T-helper 2 cell treated with Interferon-gamma antibody and Interleukin-4, amounts not matched to agents 5 μg/mL and 100 μg/mL, for 36 hours (primary cell): ENCODE measurements around the gene TMEM18.
"Not testable (repeated sequence)": the region's sequence is repeated elsewhere in the genome, so short reads cannot be mapped to it uniquely, and the experiment has no call there.

ENCODE experiments used
- DNase-seq: peaks from one replicate; pipeline ENCODE4 v3.0.0; 2021; ENCODE audit warnings: low spot score
- H3K27ac Mint-ChIP-seq: one replicate; pipeline ENCODE4 v1.8.0; 2021; ENCODE audit warnings: mild to moderate bottlenecking, mixed read lengths
- H3K27me3 Mint-ChIP-seq: one replicate; pipeline ENCODE4 v1.8.0; 2021; ENCODE audit warnings: low read depth, mixed read lengths
- H3K36me3 Mint-ChIP-seq: one replicate; pipeline ENCODE4 v1.8.0; 2021; ENCODE audit warnings: low read depth, mixed read lengths
- H3K4me1 Mint-ChIP-seq: one replicate; pipeline ENCODE4 v1.8.0; 2021; ENCODE audit warnings: low read depth, mixed read lengths
- H3K4me3 Mint-ChIP-seq: one replicate; pipeline ENCODE4 v1.8.0; 2022; ENCODE audit warnings: mild to moderate bottlenecking, moderate library complexity, mixed read lengths
- H3K9me3 Mint-ChIP-seq: one replicate; pipeline ENCODE4 v1.8.0; 2021; ENCODE audit warnings: mixed read lengths

The TMEM18 gene

DNA sequence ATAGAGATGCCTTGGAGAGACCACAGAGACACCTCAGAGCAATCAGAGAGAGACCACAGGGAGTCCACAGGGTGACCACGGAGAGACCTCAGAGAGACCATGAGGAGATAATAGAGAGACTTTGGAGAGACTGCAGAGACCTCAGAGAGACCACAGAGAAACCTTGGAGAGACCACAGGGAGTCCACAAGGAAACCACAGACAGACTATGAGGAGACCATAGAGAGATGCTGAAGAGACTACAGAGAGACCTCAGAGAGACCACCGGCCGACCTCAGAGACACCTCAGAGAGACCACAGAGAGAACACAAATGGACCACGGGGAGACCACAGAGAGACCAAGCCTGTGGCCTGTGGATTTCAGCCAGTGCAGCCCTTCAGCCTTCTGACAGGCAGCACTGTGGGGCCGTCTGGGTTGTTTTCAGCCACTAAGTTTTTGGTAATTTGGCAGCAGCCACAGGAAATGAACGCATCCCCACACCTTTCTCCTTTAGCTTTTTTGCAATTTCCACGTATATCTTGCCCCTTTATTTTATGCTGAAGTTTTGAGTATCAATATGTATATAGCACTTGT is 11.4 kb upstream of the TMEM18 start:
- DNase-seq, result no peak
- Mint-ChIP-seq H3K27me3 (peaks cover 17% of the 10 kb centered on the region), H3K36me3 (peaks cover 9% of the 10 kb centered on the region), H3K27ac (no peak overlapping the region), H3K4me3 (no peak overlapping the region), H3K4me1 (peaks cover 3% of the 10 kb centered on the region), H3K9me3 (peaks cover 33% of the 10 kb centered on the region)

DNA sequence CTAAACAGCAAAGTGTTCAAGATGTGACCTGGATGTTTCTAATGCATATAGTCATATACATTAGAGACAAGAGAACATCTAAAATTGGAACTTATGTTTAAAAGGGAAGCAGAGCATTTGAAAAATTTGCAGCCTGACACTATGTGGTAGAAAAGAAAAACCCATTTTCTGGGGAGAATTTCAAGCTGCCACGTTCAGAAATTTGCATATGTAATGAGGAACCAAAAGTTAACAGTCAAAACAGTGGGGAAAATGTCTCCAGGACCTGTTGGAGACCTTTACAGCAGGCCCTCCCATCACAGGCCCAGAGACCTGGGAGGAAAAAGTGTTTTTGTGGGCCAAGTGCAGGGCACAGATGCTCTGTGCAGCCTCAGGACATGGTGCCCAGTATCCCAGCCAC is 8.2 kb upstream of the TMEM18 start:
- Mint-ChIP-seq H3K27ac (no peak overlapping the region), H3K4me3 (no peak overlapping the region), H3K36me3 (peaks cover 10% of the 10 kb centered on the region), H3K27me3 (peaks cover 11% of the 10 kb centered on the region), H3K4me1 (peaks cover 5% of the 10 kb centered on the region), H3K9me3 (peaks cover 40% of the 10 kb centered on the region)
- no peak for DNase-seq

DNA sequence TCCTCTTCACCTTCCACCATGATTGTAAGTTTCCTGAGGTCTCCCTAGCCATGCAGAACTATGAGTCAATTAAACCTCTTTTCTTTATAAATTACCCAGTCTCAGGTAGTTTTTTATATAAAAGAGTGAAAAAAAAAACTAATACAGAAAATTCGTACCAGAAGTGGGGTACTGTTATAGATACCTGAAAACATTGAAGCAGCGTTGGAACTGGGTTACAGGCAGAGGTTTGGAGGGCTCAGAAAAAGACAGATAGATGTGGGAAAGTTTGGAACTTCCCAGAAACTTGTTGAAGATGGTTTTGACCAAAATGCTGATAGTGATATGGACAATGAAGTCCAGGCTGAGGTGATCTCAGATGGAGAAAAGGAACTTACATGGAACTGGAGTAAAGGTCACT is 7.7 kb upstream of the TMEM18 start:
- not testable (repeated sequence) for H3K4me3 Mint-ChIP-seq, DNase-seq, H3K27ac Mint-ChIP-seq, H3K4me1 Mint-ChIP-seq, H3K27me3 Mint-ChIP-seq
- H3K9me3 Mint-ChIP-seq, result peaks cover 40% of the 10 kb centered on the region
- peaks cover 10% of the 10 kb centered on the region for H3K36me3 Mint-ChIP-seq

DNA sequence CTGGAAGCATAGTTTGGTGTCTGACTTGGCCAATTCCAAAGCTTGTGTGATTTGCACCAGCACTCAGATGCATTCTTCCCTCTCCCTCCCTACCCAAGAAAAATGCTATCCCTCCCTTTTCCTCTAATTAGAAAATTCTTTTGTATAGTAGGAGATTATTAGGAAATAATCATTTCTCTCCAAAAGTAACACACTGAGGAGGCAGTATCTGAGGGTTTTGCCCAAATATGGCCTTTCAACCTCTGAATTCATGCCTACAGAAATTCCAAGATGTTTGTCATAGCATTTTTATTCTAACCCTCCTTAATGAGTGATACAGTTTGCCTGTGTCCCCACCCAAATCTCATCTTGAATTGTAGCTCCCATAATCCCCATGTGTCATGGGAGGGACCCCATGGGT is 5.0 kb upstream of the TMEM18 start:
- no peak overlapping the region for H3K4me3 Mint-ChIP-seq

DNA sequence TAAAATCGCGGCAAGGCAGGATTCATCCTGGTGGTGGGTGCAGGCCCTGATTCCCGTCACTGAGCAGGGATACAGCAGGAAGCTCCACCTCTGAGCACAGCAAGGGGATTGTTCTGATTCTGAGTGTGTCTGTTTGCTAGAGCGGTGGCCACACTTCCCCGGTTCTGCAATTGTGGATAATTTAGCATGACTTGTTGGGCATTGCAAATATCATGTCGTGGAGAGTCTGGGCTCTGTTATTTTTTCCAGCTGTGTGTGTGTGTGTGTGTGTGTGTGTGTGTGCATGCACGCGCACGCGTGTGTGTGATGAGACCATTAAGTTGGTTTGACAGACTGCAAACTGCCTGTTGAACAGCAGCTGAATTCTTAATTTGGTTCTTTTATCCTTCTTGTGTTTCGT is 4.1 kb upstream of the TMEM18 start:
- DNase-seq, result no peak
- H3K27ac Mint-ChIP-seq, result no peak overlapping the region
- H3K36me3 Mint-ChIP-seq, result peaks cover 15% of the 10 kb centered on the region
- peaks cover 11% of the 10 kb centered on the region for H3K4me1 Mint-ChIP-seq
- H3K27me3 Mint-ChIP-seq, result no peaks in the 10 kb centered on the region
- no peak overlapping the region for H3K4me3 Mint-ChIP-seq
- peaks cover 26% of the 10 kb centered on the region for H3K9me3 Mint-ChIP-seq

More for the DNA sequence above, 5.0 kb upstream of the TMEM18 start:
- Mint-ChIP-seq H3K4me1 (peaks cover 10% of the 10 kb centered on the region), H3K36me3 (peaks cover 13% of the 10 kb centered on the region), H3K27ac (no peak overlapping the region), H3K27me3 (peaks cover 3% of the 10 kb centered on the region), H3K9me3 (peaks cover 34% of the 10 kb centered on the region)
- no peak for DNase-seq

DNA sequence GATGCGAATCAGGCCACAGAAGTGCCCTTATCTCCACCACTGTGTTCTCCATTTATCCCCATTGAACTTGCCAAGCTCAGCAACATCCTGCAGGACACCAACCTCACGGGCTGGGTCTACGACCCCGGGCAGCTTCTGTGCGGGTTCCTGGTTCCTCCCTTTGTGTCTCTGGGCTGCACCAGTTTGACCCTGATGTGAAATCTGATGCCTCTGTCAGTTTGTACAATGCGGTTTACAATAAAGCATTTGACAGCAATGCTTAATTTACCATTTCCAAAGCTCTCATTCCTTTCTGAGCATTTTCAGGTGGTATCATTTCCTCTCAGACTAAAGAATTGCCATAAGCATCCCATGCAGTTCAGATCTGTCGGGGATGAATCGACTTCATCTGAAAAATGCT is 3.3 kb upstream of the TMEM18 start:
- Mint-ChIP-seq H3K27me3 (no peaks in the 10 kb centered on the region), H3K4me1 (peaks cover 15% of the 10 kb centered on the region), H3K36me3 (peaks cover 17% of the 10 kb centered on the region), H3K9me3 (peaks cover 25% of the 10 kb centered on the region), H3K27ac (no peak overlapping the region), H3K4me3 (no peak overlapping the region)
- DNase-seq, result no peak

DNA sequence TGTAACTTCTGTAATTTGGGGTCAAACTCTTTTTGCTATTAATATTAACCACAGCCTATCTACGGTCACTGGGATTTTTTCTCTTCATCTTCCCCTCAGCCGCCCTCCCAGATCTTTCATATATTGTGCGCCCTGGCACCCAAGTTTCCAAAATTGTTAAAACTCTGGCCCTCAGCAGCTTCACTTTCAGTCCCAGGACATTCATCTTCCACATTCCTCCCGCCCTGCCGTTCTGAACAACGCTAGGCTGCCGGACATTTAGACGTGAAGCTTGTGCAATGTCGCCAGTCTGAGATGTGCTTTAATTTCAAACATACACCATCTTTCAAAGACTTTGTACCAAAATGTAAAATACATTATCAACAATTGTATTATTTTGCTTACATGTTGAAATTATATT is 1.8 kb upstream of the TMEM18 start:
- H3K4me1 Mint-ChIP-seq, result peaks cover 28% of the 10 kb centered on the region

DNA sequence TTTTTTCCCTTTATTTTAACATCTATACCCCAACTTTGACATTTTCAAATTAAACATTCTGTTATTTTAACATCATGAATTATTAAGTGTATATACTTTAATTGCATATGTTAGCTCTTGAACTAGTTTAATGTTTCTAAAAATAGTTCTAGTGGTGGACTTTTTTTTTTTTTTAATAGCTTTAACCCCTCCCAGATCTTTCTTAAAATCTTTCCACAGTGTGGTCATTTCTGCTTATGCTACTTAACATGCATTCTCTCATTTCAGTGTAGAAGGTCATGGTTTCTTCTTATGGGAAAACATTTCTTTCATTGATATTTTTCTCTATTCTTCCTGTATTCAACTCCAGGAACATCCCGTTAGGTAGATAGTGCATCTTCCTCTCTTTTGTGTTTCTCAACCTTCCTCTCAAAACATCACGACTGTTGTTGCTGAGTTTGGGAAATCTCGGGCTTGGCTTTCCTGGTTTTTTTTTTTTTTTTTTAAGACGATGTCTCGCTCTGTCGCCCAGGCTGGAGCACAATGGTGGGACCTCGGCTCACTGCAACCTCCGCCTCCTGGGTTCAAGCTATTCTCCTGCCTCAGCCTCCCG is 849 bp upstream of the TMEM18 start:
- Mint-ChIP-seq H3K9me3 (peaks cover 5% of the 10 kb centered on the region), H3K4me1 (peaks cover 31% of the 10 kb centered on the region), H3K27me3 (no peaks in the 10 kb centered on the region), H3K4me3 (peak overlapping the region; percentile 98), H3K36me3 (peaks cover 25% of the 10 kb centered on the region), H3K27ac (peak overlapping the region; percentile 99)
- DNase-seq, result no peak

More for the DNA sequence above, 1.8 kb upstream of the TMEM18 start:
- H3K27ac Mint-ChIP-seq, result peak overlapping the region; percentile 73
- H3K27me3 Mint-ChIP-seq, result no peaks in the 10 kb centered on the region
- no peak for DNase-seq
- H3K9me3 Mint-ChIP-seq, result peaks cover 10% of the 10 kb centered on the region
- peaks cover 24% of the 10 kb centered on the region for H3K36me3 Mint-ChIP-seq
- H3K4me3 Mint-ChIP-seq, result peak overlapping the region; percentile 98

DNA sequence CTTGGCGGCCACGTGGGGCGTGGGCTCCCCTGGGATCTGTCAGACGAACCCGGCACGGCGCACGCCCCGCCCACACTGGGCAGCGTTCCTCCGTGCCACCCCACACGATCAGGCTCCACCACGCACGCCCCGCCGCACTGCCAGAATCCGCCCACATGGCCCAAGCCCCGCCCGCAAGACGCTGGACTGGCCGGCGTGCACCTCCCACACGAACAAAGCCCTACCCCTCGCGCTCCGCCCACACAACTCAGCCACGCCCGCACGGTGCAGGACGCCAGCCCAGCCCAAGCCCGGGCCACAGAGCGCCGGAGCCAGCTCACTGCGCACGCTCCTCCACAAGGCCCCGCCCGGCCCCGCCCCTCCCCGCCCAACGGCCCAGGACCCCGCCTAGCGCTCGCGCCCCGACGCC is 555 bp downstream of the TMEM18 start:
- Mint-ChIP-seq H3K4me3 (peak overlapping the region; percentile 95), H3K27me3 (no peaks in the 10 kb centered on the region), H3K27ac (peak overlapping the region; percentile 91), H3K4me1 (peaks cover 31% of the 10 kb centered on the region), H3K9me3 (no peaks in the 10 kb centered on the region), H3K36me3 (peaks cover 27% of the 10 kb centered on the region)
- peak; percentile 96 for DNase-seq

DNA sequence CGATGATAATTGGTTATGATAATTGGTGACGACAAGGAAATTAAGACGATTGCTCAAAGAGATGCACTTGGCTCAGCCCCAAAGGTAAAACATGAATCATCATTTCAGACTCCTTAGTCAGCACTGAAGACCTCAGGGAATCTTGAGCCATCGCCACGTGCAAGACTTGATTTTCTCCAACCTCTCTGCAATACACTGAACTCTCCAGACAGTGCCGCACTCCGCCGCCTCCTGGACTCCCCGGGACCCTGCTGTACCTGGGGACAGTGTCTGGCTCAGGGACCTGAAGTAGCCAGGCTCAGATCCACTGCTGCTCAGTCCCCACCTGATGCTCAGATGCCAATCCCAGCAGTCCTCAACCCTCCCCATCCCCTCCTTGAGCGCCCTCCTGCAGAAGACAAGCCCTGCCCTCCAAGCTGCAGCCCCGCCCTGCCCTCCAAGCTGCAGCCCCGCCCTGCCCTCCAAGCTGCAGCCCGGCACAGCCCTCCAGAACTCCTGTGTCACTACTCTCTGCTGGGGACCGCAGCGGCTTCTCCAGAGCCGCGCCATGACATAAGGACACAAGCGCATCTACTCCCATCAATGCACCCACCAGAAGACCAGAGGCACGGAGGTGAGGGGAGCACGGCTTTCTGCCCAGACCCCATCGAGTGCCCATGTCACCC is 1.1 kb downstream of the TMEM18 start:
- Mint-ChIP-seq H3K36me3 (peaks cover 27% of the 10 kb centered on the region), H3K4me1 (peaks cover 30% of the 10 kb centered on the region), H3K4me3 (peak overlapping the region; percentile 95), H3K27ac (peak overlapping the region; percentile 91), H3K9me3 (no peaks in the 10 kb centered on the region), H3K27me3 (no peaks in the 10 kb centered on the region)
- no peak for DNase-seq

DNA sequence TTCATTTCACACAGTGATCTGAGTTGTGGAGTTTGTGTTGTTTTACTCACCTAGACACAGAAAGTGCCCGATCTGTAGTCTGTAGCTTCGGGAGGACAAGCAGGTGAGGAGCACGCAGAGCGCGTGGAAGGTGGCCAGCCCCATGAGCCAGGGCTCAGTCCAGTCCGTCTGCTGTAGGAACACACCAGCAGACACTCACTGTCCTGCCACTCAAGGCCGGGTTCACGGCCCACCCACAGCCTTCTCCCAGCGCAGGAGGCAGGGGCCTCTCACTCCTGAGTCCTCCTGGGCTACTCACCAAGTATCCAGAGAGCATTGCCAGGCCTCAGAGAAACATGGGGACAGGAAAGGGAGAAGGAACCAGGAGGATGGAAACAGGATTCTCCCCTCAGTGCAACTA is 1.7 kb downstream of the TMEM18 start:
- no peaks in the 10 kb centered on the region for H3K9me3 Mint-ChIP-seq
- no peaks in the 10 kb centered on the region for H3K27me3 Mint-ChIP-seq
- H3K4me3 Mint-ChIP-seq, result peak overlapping the region; percentile 95
- DNase-seq, result no peak
- peaks cover 30% of the 10 kb centered on the region for H3K4me1 Mint-ChIP-seq
- H3K27ac Mint-ChIP-seq, result no peak overlapping the region
- H3K36me3 Mint-ChIP-seq, result peaks cover 32% of the 10 kb centered on the region

DNA sequence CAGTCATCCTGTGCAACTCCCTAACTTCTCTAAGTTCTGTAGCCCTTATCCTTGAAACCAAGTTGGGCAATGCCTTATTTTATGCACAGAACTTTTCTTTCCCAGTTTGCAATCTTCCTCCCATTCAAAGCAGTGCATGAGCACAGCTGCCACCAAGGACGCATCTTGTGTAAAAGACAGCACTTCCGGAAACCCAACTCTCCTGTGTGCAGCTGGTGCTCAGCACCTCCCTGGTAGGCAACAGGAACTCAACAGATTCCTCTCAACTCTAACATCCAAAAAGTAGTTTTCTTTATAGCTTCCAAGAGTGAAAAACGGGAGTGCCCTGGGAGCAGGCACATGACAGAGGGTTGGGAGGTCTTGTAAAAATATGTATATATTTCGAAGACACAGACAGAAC is 2.2 kb downstream of the TMEM18 start:
- no peak for DNase-seq
- H3K27ac Mint-ChIP-seq, result no peak overlapping the region
- peaks cover 30% of the 10 kb centered on the region for H3K4me1 Mint-ChIP-seq
- H3K27me3 Mint-ChIP-seq, result no peaks in the 10 kb centered on the region
- H3K36me3 Mint-ChIP-seq, result peaks cover 37% of the 10 kb centered on the region
- H3K9me3 Mint-ChIP-seq, result no peaks in the 10 kb centered on the region
- H3K4me3 Mint-ChIP-seq, result peak overlapping the region; percentile 95

DNA sequence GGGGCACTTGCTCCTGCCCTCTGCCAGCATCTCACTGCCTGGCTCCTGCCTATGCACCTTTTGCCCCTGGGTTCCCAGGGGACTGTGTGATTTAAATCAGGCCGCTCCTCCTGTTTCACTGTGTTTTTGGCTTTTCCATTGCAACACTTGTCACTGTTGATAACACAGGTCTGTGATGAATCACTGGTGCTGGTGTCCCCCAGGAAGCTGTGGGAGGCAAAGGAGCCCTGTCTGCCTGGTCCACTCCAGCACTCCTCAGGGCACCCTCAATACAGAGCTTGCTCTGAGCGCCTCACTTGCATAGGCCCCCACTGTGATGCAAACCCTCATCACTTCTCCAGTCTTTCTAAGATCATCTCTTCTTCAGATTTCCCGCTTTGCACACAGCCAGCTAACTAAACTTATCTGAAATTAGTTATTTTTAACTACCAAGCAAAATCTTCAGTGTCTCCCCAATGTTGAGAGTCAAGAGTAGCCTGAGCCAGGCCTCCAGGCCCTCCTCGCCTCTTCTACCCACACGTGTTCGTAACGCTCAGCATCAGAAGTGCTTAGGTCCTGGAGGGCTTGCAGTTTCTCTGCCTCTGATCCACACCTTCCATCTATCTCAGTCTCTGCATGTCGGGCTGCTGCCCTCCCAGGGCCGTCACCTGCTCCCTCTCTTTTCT is 2.8 kb downstream of the TMEM18 start:
- no peak for DNase-seq
- Mint-ChIP-seq H3K9me3 (no peaks in the 10 kb centered on the region), H3K36me3 (peaks cover 43% of the 10 kb centered on the region), H3K27me3 (no peaks in the 10 kb centered on the region), H3K4me1 (peaks cover 30% of the 10 kb centered on the region), H3K4me3 (peak overlapping the region; percentile 11), H3K27ac (peak overlapping the region; percentile 9)

DNA sequence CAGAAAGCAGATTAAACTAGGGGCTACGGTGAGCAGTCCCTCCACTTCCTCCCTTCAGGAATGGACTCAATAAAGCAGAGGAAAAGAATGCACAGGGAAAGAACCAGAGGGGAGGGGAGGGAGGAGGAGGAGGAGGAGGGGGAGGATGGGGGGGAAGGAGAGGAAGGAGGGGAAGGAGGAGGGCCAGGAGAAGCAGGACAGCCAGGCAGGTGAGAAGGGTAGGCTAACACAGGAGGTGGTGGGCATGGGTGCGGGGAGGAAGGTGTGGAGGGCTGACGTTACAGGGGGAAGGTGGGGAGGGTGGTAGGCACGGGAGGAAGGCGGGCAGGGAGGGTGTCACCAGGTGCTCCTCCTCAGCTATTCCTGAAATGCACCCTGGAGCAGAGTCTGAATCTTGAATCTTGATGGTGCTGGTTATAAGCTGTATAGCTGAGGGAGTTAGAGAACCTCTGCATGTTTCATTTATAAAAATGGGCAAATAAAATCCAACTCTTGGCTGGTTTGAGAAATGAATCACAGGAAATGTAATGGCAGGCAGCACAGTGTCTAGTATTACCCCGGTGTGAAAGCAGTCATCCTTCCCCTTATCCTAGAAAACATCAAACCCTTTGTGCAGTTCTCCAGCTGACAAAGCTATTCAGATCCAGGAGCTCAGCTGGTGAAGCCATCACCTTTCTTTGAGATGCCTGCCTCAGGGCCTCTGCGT is 3.4 kb downstream of the TMEM18 start:
- no peaks in the 10 kb centered on the region for H3K27me3 Mint-ChIP-seq
- DNase-seq, result no peak
- H3K27ac Mint-ChIP-seq, result peak overlapping the region; percentile 15
- H3K36me3 Mint-ChIP-seq, result peaks cover 48% of the 10 kb centered on the region
- H3K4me3 Mint-ChIP-seq, result no peak overlapping the region
- no peaks in the 10 kb centered on the region for H3K9me3 Mint-ChIP-seq
- peaks cover 26% of the 10 kb centered on the region for H3K4me1 Mint-ChIP-seq
